OCI-LY1 (cell line): Measurements from ENCODE around the gene CCDC110.

Experiments
- H2AFZ ChIP-seq: fragments of 200-600 bp; sonication (generic), shearing (Covaris generic); 2 replicates; pipeline ENCODE4 v1.6.0; 2014; ENCODE audit warnings: antibody characterized with exemption, mild to moderate bottlenecking, low read length
- H3F3A ChIP-seq: fragments of 200-600 bp; sonication (generic), shearing (Covaris generic); 2 replicates; pipeline ENCODE4 v1.6.0; 2014; ENCODE audit warnings: mild to moderate bottlenecking, antibody characterized with exemption, low read length, moderate library complexity; ENCODE audit not compliant: insufficient read depth
- H3K27ac ChIP-seq: fragments of 200-600 bp; sonication (generic); 2 replicates; pipeline ENCODE4 v1.5.1; 2014; ENCODE audit warnings: low read length, mixed run types, mild to moderate bottlenecking, low read depth; ENCODE audit not compliant: poor library complexity, severe bottlenecking
- H3K27me3 ChIP-seq: fragments of 200-600 bp; sonication (generic); 2 replicates; pipeline ENCODE4 v1.6.0; 2014; ENCODE audit warnings: antibody characterized with exemption, mild to moderate bottlenecking, low read length, moderate library complexity; ENCODE audit not compliant: insufficient read depth
- H3K36me3 ChIP-seq: fragments of 200-600 bp; sonication (generic); 2 replicates; pipeline ENCODE4 v1.6.1; 2014; ENCODE audit warnings: mild to moderate bottlenecking, antibody characterized with exemption, low read length, moderate library complexity, mixed read lengths; ENCODE audit not compliant: insufficient read depth
- H3K4me1 ChIP-seq: fragments of 200-600 bp; sonication (generic); 2 replicates; pipeline ENCODE4 v1.5.1; 2014; ENCODE audit warnings: mild to moderate bottlenecking, low read length, moderate library complexity; ENCODE audit not compliant: insufficient read depth, severe bottlenecking
- H3K4me2 ChIP-seq: fragments of 200-600 bp; sonication (generic), shearing (Covaris generic); 2 replicates; pipeline ENCODE4 v1.6.1; 2014; ENCODE audit warnings: low read length
- H3K4me3 ChIP-seq: fragments of 200-600 bp; sonication (generic); 2 replicates; pipeline ENCODE4 v1.5.1; 2014; ENCODE audit warnings: low read length, low read depth, mild to moderate bottlenecking, mixed read lengths; ENCODE audit not compliant: poor library complexity, severe bottlenecking
- H3K79me2 ChIP-seq: fragments of 200-600 bp; shearing (Covaris generic); 2 replicates; pipeline ENCODE4 v1.6.1; 2016; ENCODE audit warnings: mixed run types, low read length, mixed read lengths; ENCODE audit not compliant: insufficient read depth
- H3K9ac ChIP-seq: fragments of 200-600 bp; sonication (generic), shearing (Covaris generic); 2 replicates; pipeline ENCODE4 v1.6.1; 2014; ENCODE audit warnings: mild to moderate bottlenecking, low read length, mixed read lengths
- H3K9me2 ChIP-seq: fragments of 200-600 bp; sonication (generic), shearing (Covaris generic); 2 replicates; pipeline ENCODE4 v1.6.1; 2014; ENCODE audit warnings: low read depth, mild to moderate bottlenecking, low read length, mixed read lengths
- H3K9me3 ChIP-seq: fragments of 200-600 bp; shearing (Covaris generic); 2 replicates; pipeline ENCODE4 v1.6.1; 2014; ENCODE audit warnings: low read length, mixed read lengths
- H4K20me1 ChIP-seq: fragments of 200-600 bp; sonication (generic), shearing (Covaris generic); 2 replicates; pipeline ENCODE4 v1.6.0; 2016; ENCODE audit warnings: mild to moderate bottlenecking, low read length; ENCODE audit not compliant: insufficient read depth
- EZH2 ChIP-seq: fragments of 200-600 bp; sonication (generic), shearing (Covaris generic); IDR thresholded peaks from 2 replicates; pipeline ENCODE4 v1.8.0; 2017; ENCODE audit warnings: borderline replicate concordance, mixed run types, mild to moderate bottlenecking, antibody characterized with exemption, low read length, moderate library complexity, mixed read lengths
- TF ChIP-seq, protein P1 (sequence below): fragments of 200-600 bp; sonication (generic), shearing (Covaris generic); IDR thresholded peaks from 2 replicates; pipeline ENCODE4 v1.5.1; 2017; ENCODE audit warnings: mild to moderate bottlenecking, antibody characterized with exemption, low read length, moderate library complexity, mixed read lengths

Gene CCDC110

DNA sequence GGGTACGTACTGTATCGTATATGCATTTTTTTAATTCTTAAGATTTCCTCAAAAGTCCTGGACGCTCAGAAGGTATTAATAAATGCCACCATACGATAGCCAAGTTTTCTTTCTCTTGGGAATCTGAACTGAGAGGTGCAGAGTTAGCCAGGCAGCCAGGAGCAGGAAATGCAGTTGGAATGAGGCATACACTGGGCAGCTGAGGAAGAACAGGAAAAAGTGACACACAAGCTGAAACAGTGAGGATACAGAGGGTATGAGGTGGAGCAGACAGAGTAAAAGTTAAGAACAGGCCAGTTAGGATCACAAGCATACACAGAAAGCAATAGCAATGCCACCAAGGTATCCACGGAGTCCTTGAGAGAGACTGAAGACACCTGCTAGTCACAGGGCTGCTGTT is 59.1 kb downstream of the CCDC110 start:
- TF ChIP-seq EZH2: no peak
- TF ChIP-seq, protein P1, sequence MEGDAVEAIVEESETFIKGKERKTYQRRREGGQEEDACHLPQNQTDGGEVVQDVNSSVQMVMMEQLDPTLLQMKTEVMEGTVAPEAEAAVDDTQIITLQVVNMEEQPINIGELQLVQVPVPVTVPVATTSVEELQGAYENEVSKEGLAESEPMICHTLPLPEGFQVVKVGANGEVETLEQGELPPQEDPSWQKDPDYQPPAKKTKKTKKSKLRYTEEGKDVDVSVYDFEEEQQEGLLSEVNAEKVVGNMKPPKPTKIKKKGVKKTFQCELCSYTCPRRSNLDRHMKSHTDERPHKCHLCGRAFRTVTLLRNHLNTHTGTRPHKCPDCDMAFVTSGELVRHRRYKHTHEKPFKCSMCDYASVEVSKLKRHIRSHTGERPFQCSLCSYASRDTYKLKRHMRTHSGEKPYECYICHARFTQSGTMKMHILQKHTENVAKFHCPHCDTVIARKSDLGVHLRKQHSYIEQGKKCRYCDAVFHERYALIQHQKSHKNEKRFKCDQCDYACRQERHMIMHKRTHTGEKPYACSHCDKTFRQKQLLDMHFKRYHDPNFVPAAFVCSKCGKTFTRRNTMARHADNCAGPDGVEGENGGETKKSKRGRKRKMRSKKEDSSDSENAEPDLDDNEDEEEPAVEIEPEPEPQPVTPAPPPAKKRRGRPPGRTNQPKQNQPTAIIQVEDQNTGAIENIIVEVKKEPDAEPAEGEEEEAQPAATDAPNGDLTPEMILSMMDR: no peak
- no peak overlapping the region for H3K4me2 ChIP-seq
- no peak overlapping the region for H3K4me3 ChIP-seq

DNA sequence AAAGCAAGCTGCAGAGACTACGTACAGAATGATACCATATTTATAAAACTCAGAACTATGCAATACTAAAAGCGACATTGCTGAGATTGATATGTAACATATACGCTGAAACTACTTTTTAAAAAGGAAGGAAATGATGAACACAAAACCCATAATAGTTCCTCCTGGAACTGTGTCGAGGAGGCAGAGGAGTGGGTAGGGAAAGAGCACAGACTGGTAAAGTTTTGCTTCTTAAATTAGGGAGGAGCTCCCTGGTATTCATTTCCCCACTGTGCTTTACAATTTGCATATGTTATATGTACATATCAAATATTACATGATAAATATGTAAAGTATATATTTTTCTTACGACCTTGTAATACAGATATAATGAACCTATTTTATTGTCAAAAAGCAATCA is 59.7 kb downstream of the CCDC110 start:
- no peak overlapping the region for H3K27ac ChIP-seq
- H3K27me3 ChIP-seq: no peaks in the 10 kb centered on the region
- H3K4me3 ChIP-seq: no peak overlapping the region
- H3K4me1 ChIP-seq: peaks cover 11% of the 10 kb centered on the region
- no peak for TF ChIP-seq EZH2
- TF ChIP-seq, protein P1: no peak
- no peaks in the 10 kb centered on the region for H3F3A ChIP-seq
- H4K20me1 ChIP-seq: no peaks in the 10 kb centered on the region
- H2AFZ ChIP-seq: no peak overlapping the region
- no peak overlapping the region for H3K9ac ChIP-seq
- H3K36me3 ChIP-seq: peaks cover 48% of the 10 kb centered on the region
- H3K4me2 ChIP-seq: no peak overlapping the region
- H3K9me2 ChIP-seq: no peaks in the 10 kb centered on the region
- no peaks in the 10 kb centered on the region for H3K9me3 ChIP-seq
- no peaks in the 10 kb centered on the region for H3K79me2 ChIP-seq

More for the DNA sequence above, 59.1 kb downstream of the CCDC110 start:
- H3K9me3 ChIP-seq: no peaks in the 10 kb centered on the region
- no peaks in the 10 kb centered on the region for H3K27me3 ChIP-seq
- H3K9me2 ChIP-seq: no peaks in the 10 kb centered on the region
- peaks cover 11% of the 10 kb centered on the region for H3K4me1 ChIP-seq
- no peaks in the 10 kb centered on the region for H4K20me1 ChIP-seq
- H3K27ac ChIP-seq: no peak overlapping the region
- no peak overlapping the region for H3K9ac ChIP-seq
- no peak overlapping the region for H2AFZ ChIP-seq
- H3K79me2 ChIP-seq: no peaks in the 10 kb centered on the region
- H3K36me3 ChIP-seq: peaks cover 54% of the 10 kb centered on the region
- no peaks in the 10 kb centered on the region for H3F3A ChIP-seq

DNA sequence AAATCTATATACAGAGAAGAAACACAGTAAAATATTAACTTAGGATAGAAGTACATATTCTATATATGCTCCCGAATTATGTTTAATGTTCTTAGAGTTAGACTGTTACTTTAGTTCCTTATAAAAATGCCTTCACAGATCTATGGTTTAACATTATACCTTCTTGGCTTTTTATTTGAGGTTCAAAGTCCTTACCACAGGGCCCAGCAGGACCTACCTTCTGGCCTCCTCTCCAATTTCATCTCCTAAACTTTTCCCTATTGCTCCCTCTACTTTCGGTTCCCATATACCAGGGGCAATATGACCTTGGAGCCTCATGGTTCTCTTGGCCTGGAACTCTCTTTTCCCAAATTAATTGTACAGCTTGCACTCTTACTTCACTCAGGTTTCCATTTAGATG is 63.1 kb downstream of the CCDC110 start:
- Histone ChIP-seq H3K4me2 (no peak overlapping the region), H3K9me2 (no peaks in the 10 kb centered on the region), H4K20me1 (no peaks in the 10 kb centered on the region), H3K79me2 (no peaks in the 10 kb centered on the region), H3K4me3 (no peak overlapping the region), H3K4me1 (peaks cover 24% of the 10 kb centered on the region), H3K27me3 (no peaks in the 10 kb centered on the region), H2AFZ (no peak overlapping the region), H3F3A (no peaks in the 10 kb centered on the region), H3K36me3 (peaks cover 33% of the 10 kb centered on the region), H3K27ac (no peak overlapping the region), H3K9me3 (no peaks in the 10 kb centered on the region), H3K9ac (no peak overlapping the region)
- TF ChIP-seq EZH2: no peak
- TF ChIP-seq, protein P1: no peak
